CD4-positive, alpha-beta T cell treated with Interleukin-17A for 4 hours (primary cell): Measurements from ENCODE around the gene NEXN.
A peak's percentile ranks its signal among the peaks of the same experiment; 100 is the strongest.
"Not testable (repeated sequence)": the region's sequence is repeated elsewhere in the genome, so short reads cannot be mapped to it uniquely, and the experiment has no call there.

ENCODE experiments used
- DNase-seq: peaks from one replicate; pipeline ENCODE4 v3.0.0-alpha.2; 2020; ENCODE audit warnings: mixed read lengths

NEXN gene

GRCh38 chr1:77966291-77966690 lies 77.9 kb downstream of the NEXN start:
- DNase-seq: no peak

- DNase-seq: no peak
Observed at GRCh38 chr1:77970192-77970591, 81.8 kb downstream of the NEXN start.

- DNase-seq: no peak
Observed at GRCh38 chr1:77972080-77972479, 83.7 kb downstream of the NEXN start.

GRCh38 chr1:77975386-77975785 lies 87.0 kb downstream of the NEXN start:
- no peak for DNase-seq

- no peak for DNase-seq
Observed at GRCh38 chr1:77975907-77976306, 87.5 kb downstream of the NEXN start.

- DNase-seq: no peak
Observed at GRCh38 chr1:77976433-77977076, 88.1 kb downstream of the NEXN start.

GRCh38 chr1:77977989-77978292 lies 89.5 kb downstream of the NEXN start:
- no peak for DNase-seq

- DNase-seq: peak; percentile 76
Observed at GRCh38 chr1:77978293-77978968, 90.0 kb downstream of the NEXN start.

- peak; percentile 94 for DNase-seq
Observed at GRCh38 chr1:77978969-77979876, 90.8 kb downstream of the NEXN start, which contains the start of gene FUBP1. Gene FUBP1, minus strand, starts transcription at chr1:77979072. Its CDS starts 68 bp downstream, at chr1:77979004.

GRCh38 chr1:77983352-77983996 lies 95.0 kb downstream of the NEXN start:
- not testable (repeated sequence) for DNase-seq

- no peak for DNase-seq
Observed at GRCh38 chr1:77983997-77984355, 95.6 kb downstream of the NEXN start.

- no peak for DNase-seq
Observed at GRCh38 chr1:77984629-77985028, 96.2 kb downstream of the NEXN start.

- DNase-seq: no peak
Observed at GRCh38 chr1:77986810-77987209, 98.4 kb downstream of the NEXN start.

GRCh38 chr1:77987919-77988318 lies 99.5 kb downstream of the NEXN start:
- no peak for DNase-seq

GRCh38 chr1:77989744-77990143 lies 101.3 kb downstream of the NEXN start:
- DNase-seq: no peak

- DNase-seq: no peak
Observed at GRCh38 chr1:77990629-77991204, 102.3 kb downstream of the NEXN start.

GRCh38 chr1:77991638-77992037 lies 103.2 kb downstream of the NEXN start:
- DNase-seq: no peak
